ENCODE measurements around the gene SRSF3.
A peak's percentile ranks its signal among the peaks of the same experiment; 100 is the strongest.
"Not testable (repeated sequence)": the region's sequence is repeated elsewhere in the genome, so short reads cannot be mapped to it uniquely, and the experiment has no call there.

The SRSF3 gene
- total RNA-seq: 450 to 844 reads per million in 2 experiments

DNA sequence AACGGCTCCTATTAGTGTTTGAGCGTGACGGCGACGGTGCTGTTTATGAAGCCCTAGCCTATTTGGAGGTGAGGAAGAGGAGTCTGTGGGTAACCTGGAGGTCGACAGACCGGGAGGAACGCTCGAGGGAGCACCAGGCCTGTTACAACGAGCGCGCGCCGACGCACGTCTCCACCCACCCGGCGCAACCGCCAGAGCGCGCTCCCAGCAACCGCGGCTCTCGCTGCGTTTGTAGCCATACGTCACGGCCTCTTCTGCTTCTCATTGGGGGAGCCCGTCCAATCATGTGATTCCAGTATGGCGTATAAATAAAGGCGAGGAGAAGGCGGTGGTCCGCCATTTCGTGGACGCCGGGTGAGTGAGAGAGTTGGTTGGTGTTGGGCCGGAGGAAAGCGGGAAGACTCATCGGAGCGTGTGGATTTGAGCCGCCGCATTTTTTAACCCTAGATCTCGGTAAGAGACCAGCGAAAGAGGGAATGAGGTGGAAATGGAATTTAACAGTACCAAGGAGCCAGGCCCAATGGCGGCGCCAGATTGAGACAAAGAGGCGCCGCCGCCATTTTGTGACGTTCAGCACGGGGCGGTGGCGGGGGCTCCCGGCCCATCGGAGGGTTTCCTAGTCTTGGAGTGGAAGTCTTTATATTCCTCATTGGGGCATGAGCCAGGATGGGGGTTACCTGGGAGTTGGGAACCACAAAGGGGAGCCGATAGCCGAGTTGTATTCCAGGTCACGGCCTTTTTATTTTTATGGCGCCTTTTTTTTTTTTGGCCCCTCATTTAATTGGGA, at the start of gene SRSF3:
SRSF3 (plus strand) TSS at position 334 of the 787 bp plus-strand sequence. CDS start 2,401 bp downstream, outside the sequence.
- peak; percentile 94 for DNase-seq (ENCODE audit: low read depth)

DNA sequence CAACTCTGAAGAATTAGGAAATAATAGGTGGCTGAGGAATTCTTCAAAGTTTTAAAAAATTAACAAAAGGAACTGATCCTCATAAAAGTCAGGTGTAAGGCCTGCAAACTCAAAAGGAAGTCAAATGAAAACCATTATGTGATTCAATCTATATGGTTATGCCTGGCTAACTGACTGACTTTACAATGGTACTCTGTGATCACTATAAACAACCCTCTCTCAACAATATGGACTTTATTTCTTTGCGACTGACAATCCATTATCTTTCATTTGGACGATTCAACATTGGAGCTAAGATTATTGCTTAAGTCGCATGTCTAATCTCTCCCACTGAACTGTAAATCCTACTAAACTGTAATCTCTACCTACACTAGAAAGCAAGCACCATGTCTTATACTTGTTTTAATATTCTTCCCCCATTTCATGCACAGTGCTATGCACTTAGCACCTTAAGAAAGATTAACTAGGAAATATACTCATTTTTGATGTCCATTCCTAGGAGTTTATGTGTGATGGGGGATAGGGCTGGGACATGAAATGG, 48.3 kb upstream of the SRSF3 start:
- no peak for DNase-seq (ENCODE audit: low read depth)

DNA sequence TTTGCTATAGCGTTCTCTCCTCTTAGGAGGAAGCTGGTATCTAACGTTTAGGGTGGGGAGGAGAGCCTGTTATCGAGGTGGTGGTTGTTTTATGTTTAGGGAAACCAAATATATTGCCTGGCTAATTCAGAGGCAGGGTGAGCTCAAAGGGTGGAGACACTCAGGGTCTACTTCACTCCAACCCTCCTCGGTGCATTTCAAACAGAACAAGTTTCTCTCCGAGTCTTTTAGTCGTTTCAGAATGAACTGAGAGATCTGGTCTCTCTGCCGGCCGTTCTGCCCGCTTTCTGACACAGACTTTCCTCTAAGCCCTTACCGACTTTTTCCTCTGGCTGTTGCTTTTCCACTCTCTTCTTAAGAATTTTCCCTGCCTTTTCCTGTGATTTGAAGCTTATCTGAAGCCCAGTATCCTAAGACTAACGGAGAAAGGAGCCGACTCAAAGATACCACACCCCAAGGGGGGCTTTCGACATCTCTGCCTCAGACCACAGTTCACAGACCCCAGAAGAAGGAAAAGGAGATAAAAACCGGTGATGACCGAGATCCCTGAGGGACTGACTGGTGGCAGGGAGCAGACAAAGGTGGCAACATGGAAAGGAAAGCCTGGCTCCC, 47.7 kb upstream of the SRSF3 start:
- DNase-seq (ENCODE audit: low read depth): no peak

DNA sequence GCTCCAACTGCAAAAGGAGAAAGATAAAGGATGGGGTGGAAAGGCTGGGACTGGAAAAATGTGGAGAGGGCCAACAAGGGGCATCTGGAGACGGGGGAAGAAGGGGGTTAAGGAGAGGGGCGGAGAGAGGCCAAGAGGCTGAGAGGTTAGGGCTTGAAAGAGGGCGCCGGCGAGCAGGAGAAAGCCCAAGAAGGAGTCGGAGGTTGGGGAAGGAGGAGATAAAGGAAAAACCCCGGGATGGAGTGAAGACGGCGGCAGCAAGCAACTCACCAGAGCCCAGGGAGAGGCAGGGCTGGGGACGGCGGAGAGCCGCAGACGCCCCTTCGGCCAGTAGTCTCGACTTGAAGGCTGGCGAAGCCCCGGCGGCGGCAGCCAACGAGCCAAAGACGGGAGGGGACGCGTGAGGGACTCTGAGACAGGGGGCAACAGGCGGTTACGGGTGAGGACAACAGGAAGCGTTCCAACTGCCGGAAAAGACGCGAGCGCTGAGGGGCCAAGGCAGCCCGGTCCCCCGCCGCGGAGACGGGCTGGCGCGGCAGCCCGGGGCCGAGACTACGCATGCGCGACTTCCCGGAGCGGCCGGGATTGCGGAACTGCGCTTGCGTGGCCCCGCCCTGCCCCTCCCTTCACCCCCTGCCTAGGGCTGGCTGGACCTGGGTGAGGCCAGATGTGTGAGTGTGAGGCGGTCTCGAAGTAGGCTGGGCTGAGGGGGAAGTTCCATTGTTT, 47.1 kb upstream of the SRSF3 start, which contains the start of gene STK38:
STK38 (minus strand) TSS at position 560 of the 726 bp plus-strand sequence. CDS start 7,277 bp downstream, outside the sequence.
- peak; percentile 88 for DNase-seq (ENCODE audit: low read depth)

DNA sequence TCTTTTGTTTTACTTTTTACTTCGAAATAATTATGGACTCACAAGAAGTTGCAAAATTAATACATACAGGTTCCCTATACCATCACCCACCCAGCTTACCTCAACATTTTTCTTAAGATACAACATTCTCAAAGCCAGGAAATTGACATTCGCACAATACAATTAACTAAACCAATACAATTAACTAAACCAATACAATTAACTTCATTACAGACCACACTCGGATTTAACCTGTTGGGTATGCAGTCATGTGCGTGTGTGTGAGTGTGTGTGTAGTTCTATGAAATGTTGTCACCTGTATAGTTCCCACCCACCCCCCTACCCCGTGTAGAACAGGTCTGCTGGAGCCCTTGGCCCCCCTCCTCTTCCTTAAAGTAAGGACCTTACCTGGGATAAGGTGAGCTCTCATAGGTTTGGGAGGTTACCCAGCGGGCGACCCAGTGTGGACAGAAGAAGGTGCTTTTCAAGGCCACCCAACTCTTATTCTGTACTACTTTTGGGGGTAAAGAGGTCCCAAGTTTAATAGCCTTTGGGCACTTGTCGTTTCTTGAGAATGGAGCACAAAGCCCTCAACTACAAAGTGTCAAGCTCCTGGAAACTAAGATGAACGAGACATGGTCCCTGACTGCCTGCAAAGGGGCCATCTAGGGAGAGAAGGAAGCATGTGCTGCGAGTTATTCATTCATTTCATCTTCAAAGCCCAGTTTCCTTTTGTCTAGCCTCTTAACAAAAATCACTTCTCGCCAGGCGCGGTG, 46.3 kb upstream of the SRSF3 start:
- DNase-seq (ENCODE audit: low read depth): no peak

DNA sequence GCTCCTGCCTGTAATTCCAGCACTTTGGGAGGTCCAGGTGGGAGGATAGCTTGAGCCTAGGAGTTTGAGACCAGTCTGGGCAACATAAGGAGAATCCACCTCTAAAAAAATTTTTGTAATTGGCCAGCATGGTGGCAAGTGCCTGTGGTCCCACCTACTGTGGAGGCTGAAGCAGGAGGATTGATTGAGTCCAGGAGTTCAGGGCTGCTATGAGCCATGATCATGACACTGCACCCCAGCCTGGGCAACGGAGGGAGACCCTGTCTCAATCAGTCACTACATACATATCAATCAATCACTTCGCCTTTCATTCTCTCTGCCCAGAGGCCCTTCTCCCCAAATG, 45.8 kb upstream of the SRSF3 start:
- no peak for DNase-seq (ENCODE audit: low read depth)

DNA sequence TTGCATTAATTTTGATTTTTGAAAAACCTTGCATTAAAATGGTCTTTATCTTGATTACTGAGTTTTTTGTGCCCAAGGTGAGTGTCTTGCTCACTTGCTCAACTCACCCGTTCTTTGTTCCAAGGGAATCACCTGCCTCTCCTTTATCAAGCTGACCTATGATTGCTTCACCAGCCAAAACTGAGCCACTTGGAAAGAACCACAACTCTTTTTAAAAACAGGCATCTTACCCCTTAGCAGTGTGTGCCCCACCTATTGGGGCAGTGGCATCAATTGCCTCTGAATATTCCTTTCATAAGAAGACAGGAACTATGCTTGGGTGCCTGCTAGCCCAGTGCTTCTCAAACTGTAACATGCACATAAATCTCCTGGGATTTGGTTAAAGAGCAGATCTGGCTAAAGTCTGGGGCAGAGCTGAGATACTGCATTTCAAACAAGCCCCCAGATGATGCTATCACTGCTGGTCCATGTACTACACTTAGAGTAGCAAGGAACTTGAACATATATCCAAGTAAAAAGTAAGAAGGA, 43.6 kb upstream of the SRSF3 start:
- DNase-seq (ENCODE audit: low read depth): no peak

DNA sequence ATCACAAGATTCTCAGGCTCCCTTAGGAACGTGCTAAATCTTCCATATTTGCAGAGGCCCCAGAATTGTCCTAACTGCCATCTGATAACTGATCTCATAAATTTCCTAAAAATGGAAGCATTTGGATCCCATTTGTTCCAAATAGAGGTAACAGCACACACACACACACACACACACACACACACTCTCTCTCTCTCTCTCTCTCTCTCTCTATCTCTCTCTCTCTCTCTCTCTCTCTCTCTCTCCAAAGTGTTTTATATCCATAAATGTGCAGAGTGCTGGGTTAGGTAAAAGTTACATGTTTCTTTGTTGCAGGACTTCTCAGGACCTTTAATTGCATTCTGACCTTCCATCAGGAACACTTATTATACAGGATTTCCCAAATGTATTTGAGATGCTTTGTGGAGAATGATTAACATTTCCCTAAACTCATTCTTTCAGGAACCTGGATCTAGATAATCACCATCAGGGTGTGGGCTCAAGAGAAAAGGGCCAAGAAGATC, 38.4 kb upstream of the SRSF3 start:
- no peak for DNase-seq (ENCODE audit: low read depth)

DNA sequence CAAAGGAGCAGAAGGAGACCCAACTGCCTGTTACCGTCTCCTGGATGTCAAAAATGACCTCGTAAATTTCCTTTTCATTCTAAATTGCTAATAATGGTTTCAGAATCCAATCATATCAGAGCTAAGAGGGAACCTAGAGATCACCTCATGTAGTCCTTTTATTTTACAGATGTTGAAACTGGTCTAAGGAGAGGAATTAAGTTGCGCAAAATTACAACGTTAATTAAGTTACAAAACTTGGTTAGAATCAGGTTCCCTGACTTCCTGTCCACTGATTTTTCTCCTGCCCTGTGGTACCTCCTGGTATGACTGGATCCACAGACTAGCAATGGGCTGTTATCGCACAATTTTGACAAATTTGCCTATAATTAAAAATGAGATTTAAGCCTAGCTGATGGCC, 37.9 kb upstream of the SRSF3 start:
- DNase-seq (ENCODE audit: low read depth): no peak

DNA sequence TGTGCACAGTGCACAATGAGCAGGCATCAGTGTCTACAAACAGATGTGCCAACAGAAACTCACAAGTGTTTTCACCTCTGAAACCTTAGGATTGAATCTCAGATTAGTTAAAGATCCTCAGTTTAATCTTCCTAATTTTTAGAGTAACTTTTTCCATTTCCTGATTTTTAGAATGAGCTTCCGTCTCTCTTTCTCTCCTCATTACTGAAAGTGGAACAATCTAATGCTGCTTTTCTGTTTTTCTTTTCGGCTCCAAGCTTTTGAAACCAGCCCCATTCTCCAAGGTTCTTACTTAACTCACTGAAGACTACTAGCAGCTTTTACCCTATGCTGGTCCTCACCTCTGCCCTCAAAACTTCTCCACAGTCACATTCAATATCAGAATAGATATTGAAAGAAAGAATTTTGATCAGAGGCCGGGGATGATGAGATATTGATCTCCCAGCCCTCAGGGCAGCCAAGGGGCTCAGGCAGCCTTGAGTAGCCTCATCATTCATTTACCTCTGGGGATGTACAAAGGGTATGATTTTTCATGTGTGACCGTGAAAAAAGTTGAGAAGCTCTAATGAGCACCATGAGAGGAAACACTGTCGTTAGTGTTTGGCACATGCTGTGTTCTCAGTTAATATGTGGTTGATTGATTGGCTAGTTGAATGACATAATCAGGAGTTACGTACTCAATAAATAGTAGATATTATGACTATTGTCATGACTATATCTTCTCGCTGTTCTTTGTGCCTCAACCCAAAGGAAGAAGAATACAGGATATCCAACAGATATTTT, 35.0 kb upstream of the SRSF3 start:
- DNase-seq (ENCODE audit: low read depth): no peak

DNA sequence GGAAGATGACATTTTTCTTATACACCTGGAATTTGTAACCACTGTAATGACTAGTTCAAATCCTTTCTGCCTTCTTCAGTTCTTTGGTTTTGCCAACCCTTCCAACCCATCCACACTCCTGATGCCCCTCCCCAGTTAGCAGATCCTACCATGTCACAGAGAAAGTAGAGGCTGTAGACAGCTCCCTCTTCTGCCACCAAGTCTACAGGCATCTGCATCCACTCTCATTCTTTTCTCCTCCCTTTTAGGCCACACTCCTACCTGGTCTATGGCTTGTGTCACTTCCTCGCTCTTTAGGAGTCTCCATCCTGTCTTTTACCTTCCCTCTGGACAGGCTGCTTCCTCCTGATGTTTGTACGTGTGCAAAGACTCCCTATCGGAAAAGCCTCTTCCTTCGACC, 33.3 kb upstream of the SRSF3 start:
- DNase-seq (ENCODE audit: low read depth): no peak

DNA sequence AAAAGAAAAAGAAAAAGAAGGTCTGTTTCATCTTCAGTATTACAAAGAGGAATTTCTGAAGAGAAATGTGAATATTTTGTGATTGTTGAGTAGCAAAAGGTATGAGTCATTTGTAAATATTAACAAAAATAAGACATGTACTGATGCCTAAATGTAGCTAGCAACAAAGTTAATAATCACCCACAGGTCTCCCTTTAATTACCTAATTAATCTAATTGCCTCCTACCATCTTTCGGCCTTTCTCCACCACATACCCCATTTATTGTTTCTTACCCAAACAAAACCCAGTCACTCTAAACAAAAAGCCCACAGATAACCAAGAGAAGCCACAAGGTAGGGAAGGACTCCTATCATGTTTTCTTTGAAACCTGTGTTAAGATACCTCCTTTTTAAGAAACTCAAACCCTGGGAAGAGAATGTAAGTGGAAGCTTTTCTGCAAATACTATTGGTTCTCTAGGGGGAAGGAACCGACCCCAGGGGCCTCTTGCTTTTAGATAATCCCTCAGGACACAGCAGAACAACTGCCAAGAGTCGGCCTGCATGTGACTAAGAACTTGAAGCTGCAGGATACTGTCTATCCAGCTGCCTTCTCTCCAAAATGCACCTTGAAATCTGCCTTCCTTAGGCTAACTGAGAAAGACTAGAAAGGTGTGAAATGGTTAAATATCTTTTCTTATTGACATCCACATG, 30.8 kb upstream of the SRSF3 start:
- DNase-seq (ENCODE audit: low read depth): no peak

DNA sequence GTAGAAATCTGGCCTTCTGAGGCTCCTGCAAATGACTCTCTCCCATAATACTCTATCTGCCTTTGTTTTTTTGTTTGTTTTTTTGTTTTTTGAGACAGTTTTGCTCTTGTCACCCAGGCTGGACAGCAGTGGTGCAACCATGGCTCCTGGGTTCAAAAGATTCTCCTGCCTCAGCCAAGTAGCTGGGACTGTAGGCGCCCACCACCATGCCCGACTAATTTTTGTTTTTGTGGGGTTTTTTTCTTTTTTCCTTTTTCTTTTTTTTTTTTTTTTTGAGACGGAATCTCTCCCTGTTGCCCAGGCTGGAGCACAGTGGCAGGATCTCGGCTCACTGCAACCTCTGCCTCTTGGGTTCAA, 30.3 kb upstream of the SRSF3 start:
- no peak for DNase-seq (ENCODE audit: low read depth)

DNA sequence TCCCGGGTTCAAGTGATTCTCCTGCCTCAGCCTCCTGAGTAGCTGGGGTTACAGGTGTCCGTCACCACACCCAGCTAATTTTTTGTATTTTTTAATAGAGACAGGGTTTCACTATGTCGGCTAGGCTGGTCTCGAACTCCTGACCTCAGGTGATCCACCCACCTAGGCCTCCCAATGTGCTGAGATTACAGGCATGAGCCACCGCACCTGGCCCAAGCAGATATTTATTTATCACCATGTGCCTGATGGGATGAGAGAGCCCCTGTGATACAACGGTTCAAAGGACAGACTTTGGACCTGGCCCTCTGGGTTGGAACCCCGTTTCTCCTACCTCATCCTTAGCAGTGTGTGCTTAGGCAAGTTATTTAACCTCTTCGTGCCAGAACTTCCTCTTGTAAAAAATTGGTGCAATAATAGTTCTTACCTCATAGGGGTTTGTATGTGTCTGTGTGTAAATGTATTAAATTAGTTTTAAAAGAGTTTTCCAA, 27.7 kb upstream of the SRSF3 start:
- no peak for DNase-seq (ENCODE audit: low read depth)

DNA sequence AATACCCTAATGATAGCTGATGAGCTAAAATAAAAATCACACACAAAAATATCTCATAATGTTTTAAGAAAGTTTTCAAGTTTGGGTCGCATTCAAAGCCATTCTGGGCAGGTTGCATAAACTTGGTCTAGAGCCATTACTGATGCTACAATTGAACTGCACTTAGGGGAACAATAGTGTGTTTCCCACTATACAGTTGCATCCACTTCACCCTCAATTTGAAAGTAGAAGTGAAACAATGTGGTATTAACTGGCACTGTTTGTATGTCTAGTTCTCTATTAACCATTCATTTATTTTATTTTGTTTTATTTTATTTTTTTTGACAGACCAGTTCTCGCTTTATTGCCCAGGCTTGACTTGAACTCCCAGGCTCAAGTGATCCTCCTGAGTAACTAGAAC, 23.9 kb upstream of the SRSF3 start:
- DNase-seq (ENCODE audit: low read depth): no peak

DNA sequence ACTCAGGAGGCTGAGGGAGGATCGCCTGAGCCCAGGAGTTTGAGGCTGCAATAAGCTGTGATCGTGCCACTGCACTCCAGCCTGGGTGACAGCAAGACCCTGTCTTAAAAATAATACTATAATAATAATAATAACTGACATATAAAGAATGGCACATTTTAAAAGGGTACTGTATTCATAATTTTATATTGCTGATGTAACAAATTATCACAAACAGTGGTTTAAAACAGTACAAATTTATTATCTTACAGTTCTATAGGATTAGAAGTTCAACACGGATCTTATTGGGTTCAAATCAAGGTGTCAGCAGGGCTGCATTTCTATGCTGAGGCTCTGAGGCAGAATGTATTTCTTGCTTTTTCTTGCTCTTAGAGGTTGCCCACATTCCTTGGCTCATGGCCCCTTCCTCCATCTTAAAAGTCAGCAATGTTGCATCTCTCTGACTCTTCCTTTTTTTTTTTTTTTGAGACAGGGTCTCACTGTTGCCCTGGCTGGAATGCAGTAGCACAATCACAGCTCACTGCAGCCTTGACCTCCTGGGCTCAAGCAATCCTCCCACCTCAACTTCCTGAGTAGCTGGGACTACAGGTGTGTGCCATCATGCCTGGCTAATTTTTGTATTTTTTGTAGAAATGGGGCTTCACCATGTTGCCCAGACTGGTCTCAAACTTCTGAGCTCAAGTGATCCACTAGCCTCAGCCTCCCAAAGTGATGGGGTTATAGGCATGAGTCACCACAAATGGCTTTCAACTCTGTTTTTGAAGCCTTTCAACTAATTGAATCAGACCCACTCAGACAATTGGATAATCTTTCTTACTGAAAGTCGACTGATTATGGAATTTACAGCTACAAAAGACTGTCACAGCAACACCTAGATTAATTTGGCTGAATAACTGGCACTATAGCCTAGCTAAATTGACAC, 22.8 kb upstream of the SRSF3 start:
- DNase-seq (ENCODE audit: low read depth): no peak

DNA sequence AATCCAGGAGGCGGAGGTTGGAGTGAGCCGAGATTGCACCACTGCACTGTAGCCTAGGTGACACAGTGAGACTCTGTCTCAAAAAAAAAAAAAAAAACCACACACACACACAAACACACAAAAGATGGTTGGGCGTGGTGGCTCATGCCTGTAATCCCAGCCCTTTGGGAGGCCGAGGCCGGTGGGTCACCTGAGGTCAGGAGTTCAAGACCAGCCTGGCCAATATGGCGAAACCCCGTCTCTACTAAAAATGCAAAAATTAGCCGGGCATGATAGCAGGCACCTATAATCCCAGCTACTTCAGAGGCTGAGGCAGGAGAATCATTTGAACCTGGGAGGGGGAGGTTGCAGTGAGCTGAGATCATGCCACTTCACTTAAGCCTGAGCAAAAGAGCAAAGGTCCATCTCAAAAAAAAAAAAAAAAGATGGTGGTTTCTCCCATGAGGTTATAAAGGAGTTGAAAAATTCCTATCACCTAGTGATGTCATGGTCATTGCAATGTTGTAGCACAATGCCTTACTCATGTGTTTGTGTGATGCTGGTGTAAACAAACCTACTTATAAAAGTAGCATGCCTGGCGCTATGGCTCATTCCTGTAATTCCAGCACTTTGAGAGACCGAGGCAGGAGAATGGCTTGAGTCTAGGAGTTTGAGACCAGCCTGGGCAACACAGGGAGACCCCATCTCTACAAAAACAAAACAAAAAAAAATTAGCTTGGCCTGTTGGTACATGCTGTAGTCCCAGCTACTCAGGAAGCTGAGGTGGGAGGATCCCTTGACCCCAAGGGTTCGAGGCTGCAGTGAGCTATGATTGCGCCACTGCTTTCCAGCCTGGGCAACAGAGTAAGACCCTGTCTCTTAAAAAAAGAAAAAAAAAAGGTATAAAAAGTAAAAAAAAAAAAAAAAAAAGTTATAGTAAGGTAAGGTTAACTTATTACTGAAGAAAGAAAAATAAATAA, 21.5 kb upstream of the SRSF3 start:
- DNase-seq (ENCODE audit: low read depth): not testable (repeated sequence)

DNA sequence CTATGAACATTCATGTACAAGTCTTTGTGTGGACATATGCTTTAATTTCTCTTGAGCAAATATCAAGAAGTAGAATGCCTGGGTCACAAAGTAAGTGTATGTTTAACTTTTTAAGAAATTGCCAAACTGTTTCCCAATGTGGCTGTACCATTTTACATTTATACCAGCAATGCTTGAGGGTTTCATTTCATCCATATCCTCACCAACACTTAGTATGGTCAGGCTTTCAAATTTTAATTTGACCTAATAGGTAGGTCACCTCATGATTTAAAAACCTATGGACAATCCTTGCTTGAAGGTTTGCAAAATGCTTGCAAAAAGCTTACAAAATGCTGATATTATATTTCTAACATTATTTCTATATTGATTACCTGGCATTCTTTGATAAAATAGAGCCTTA, 19.5 kb upstream of the SRSF3 start:
- no peak for DNase-seq (ENCODE audit: low read depth)
